HG03575 (cell line): ENCODE results near the gene SASH1.
A peak's percentile ranks its signal among the peaks of the same experiment; 100 is the strongest.

Source experiments
- ATAC-seq: cut with Tn5 transposase; IDR thresholded peaks from one replicate; pipeline ENCODE4 v1.9.1; 2021; ENCODE audit not compliant: unreplicated experiment, insufficient number of reproducible peaks, low FRiP score; ENCODE audit errors: extremely low read depth

SASH1 gene

GRCh38 chr6:148503703-148504102, 161.1 kb downstream of the SASH1 start:
- ATAC-seq, result no peak

DNA sequence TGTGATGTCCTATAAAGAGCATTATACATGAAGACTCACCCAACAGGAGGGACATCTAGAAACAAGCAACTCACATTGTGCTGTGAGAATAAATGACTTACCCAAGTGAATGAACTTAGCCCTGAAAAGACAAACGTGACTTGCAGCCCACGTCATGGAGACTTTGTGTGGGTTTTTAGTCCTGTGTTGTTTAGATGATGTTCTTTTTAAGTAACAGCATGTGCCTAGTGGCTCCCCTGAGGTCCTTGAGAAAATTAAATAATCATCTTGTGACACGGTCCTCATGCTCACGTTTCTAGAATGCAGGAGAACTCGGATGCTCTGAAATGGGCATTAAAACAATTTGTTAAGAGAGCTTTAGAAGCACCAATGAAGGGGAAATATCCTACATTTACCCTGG, 165.1 kb downstream of the SASH1 start:
- ATAC-seq, result no peak

DNA sequence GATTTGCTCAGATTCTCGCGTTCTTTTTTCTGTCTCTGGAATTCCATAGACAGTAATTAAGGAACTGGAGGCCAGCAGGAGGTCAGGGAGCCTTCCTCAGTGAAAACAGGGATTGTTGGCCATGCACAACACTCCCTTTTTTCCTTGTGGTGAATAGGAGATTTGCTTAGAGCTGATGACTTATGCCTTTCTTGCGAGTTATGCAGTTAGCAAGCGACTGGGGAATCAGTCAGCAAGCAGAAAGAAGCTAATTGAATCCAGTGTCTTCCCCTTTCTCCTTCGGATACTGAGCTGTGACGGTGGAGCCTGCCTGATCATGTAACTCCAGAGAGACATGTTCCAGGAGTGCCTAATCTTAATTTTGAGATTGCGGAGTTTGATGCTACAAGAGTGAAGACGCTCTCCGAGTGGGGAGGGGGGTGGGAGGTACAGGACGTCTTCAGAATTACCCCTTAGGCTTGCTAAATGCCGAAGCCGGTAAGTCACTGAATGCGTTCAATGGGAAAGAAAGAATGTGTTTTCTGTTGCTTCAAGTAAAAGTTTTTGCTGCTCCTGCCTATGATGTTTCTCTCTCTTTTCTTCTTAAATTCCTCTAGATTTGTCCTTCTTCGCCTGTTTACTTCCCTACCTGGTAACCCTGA, 165.9 kb downstream of the SASH1 start:
- no peak for ATAC-seq

GRCh38 chr6:148509119-148509799, 166.6 kb downstream of the SASH1 start:
- ATAC-seq, result no peak

- ATAC-seq, result no peak
These were observed 167.4 kb downstream of the SASH1 start for GRCh38 chr6:148509800-148510581.

GRCh38 chr6:148513145-148514071, 170.8 kb downstream of the SASH1 start:
- no peak for ATAC-seq

GRCh38 chr6:148514091-148514845, 171.6 kb downstream of the SASH1 start:
- no peak for ATAC-seq

GRCh38 chr6:148516217-148516616, 173.6 kb downstream of the SASH1 start:
- no peak for ATAC-seq

- ATAC-seq, result no peak
These were observed 174.0 kb downstream of the SASH1 start for GRCh38 chr6:148516617-148517016.

GRCh38 chr6:148517470-148517869, 174.8 kb downstream of the SASH1 start:
- ATAC-seq, result no peak

- no peak for ATAC-seq
These were observed 176.0 kb downstream of the SASH1 start for GRCh38 chr6:148518511-148519156.

DNA sequence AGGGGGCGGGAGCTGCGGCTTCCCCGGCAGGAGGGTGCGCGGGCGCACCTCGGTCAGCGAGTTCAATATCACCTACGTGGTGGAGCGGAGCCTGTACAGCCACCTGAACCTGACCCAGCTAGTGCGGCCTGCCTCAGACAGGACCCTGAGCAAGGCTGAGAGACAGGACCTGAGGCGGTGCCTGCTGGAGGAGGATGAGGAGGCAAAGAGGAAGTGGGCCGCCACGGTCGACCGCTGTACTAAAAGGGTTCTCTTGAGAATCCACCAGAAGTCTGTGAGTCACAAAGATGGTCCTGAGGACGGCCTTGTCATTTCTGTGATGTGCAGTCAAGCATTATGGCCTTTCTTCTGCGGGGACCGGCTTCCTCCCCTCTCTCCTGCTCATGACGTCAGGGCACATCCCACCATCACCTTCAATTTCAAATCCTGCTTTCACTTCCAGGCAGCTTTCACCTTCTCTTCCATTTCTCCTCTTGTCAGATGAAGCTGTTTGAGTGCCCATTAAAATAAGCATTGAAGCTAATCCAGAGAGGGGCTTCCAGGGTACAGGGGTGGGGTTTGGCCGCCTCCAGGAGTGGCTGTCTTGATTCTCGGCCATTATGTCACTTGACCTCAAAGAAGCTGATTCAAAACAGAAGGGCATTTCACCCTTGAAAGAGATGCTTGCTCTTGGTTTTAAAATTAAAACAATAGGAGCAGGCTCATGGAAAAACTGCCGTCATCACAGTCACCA, 177.6 kb downstream of the SASH1 start:
- peak; percentile 92 for ATAC-seq

- ATAC-seq, result no peak
These were observed 178.5 kb downstream of the SASH1 start for GRCh38 chr6:148521158-148521557.

DNA sequence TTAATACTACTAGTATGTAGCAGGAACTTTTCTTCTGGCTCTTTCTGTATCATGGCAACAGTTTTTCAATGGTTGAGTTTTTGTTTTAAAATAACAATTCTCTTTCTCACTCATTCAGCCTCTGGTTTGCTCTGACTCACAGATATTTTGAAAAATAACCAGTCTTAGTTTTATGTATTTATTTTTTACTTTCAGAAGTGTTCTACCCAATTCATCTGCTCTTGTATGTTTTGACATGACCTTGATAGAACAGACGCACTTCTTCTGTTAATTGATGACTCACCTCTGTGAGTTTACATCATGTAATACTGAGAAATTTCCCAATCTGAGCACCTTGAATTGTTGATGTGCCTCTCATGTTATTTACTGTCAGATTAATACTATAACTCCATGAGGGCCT, 178.9 kb downstream of the SASH1 start:
- no peak for ATAC-seq

DNA sequence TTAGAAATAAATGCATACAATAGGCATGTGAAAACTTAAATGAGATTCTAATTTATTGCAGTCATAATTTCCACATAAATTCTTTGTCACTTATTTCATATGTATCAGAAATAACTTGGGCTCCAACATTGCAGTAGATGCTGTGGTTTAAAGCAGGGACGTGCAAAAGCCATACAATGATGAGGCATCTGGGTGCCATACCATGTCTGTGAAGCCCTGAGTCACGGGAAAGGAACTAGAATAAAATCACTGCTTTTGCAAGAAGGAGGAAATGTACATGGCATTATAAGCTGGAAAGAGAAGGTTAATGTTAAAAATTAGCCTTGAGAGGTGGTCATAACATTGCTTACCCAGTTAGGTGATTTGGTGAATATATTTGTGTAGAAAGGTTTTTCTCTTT, 180.4 kb downstream of the SASH1 start:
- ATAC-seq, result no peak

GRCh38 chr6:148523551-148523950, 180.9 kb downstream of the SASH1 start:
- ATAC-seq, result no peak

DNA sequence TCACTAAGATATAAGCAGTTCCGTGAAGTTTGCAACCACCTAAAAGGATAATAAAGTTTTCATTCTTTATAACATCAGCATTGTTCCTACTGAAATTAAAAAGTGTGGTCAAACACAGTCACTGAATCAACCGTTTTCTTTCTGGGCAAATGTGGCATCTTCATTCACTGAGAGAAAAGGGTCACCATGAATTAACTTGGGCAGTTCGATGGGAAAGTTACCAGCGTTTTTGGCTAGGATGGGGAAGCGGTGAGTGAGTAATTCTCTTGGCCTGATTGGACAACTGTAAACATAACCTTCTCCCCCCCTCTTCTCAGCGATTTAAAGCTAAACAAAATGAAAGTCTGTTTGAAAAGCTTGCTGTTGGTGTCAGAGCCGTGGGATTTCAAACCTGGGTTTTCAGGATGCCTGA, 181.8 kb downstream of the SASH1 start:
- no peak for ATAC-seq
